Stimulated activated effector memory CD8-positive, alpha-beta T cell treated with anti-CD3 and anti-CD28 coated beads, Interleukin-12 subunit alpha, Interleukin-12 subunit beta, amount 100 ng/mL, for 72 hours (primary cell): Measurements from ENCODE around the gene AMZ1.
A peak's percentile ranks its signal among the peaks of the same experiment; 100 is the strongest.

Experiments used
- ATAC-seq: fragments of 150-1000 bp; cut with Tn5 transposase; 2 replicates; pipeline ENCODE4 v1.10.0; 2021
- DNase-seq, 2 donors: peaks; one replicate each; pipeline ENCODE4 v3.0.0; 2021 to 2022; ENCODE audit warnings: low spot score in 2 of 2
- H3K27ac Mint-ChIP-seq: one replicate; pipeline ENCODE4 v1.8.0; 2022; ENCODE audit warnings: mild to moderate bottlenecking, mixed read lengths
- H3K36me3 Mint-ChIP-seq: one replicate; pipeline ENCODE4 v1.8.0; 2022; ENCODE audit warnings: mild to moderate bottlenecking, mixed read lengths
- H3K4me1 Mint-ChIP-seq: one replicate; pipeline ENCODE4 v1.8.0; 2022; ENCODE audit warnings: mixed read lengths
- H3K4me3 Mint-ChIP-seq: one replicate; pipeline ENCODE4 v1.8.0; 2022; ENCODE audit warnings: mild to moderate bottlenecking, mixed read lengths
- H3K9me3 Mint-ChIP-seq: one replicate; pipeline ENCODE4 v1.8.0; 2022; ENCODE audit warnings: mixed read lengths

AMZ1 gene, protein sequence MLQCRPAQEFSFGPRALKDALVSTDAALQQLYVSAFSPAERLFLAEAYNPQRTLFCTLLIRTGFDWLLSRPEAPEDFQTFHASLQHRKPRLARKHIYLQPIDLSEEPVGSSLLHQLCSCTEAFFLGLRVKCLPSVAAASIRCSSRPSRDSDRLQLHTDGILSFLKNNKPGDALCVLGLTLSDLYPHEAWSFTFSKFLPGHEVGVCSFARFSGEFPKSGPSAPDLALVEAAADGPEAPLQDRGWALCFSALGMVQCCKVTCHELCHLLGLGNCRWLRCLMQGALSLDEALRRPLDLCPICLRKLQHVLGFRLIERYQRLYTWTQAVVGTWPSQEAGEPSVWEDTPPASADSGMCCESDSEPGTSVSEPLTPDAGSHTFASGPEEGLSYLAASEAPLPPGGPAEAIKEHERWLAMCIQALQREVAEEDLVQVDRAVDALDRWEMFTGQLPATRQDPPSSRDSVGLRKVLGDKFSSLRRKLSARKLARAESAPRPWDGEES

DNA sequence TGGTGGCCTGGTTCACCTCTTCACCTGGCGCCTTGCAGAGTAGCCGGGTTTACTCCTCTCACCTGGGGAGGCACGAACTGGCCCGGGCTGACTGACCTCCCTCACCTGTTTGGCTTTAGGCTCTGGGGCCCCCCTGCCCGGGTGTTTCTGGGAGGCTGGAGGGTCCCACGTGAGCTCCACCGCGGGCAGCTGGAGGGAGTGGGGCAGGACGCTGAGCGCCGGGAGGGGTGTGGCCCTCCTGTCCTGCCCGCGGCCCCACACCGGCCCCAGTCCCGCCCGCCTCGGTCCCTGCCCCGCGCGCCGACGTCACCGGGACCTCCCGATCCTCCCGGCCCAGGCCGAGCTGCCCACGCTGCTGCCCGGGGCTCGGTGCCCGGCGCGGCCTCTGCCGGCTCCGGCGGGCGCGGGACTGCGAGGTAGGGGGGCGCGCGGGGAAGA, at the start of gene AMZ1:
Gene AMZ1 (plus strand): TSS at position 322 of the 438 bp plus-strand sequence. CDS start 12,250 bp downstream, outside the sequence.
- Mint-ChIP-seq H3K27ac (no peak within 1 kb of the TSS), H3K4me3 (peak within 1 kb of the TSS; percentile 34)

DNA sequence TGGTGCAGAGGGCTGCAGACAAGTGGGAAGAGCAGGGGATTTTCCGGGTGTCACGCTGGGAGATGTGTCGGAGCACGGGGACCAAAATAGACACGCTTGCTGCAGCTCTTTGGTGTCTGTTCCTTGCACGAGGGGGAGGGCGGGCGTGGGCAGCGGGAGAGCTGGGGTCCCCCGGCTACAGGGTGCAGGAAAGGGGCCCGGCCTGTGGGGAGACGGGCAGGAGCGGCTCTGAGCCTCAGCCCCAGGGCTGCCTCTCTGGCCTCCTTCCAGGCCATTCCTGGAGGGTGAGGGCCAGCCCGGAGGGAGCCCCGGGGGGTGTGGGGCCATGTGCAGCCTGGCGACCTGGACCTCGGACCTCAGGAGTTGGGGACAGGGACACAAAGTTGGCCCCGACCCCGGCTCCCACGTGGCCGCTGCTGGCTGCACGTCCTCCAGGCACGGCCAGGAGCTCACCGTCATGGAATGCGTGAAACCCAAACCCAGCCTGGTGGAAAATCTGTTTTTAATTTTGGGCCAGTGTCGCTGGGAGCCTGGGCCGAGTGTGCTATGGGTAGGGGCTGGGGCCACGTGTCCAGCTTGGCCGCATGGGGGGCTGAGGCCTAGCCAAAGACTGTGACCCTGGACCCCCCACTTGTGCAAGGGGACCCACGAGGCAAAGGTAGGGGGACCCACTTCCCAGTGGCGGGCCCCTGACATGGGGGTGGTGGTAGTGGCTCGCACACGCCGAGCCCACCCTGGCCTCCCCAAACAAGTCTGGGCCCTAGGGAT, 49.6 kb upstream of the AMZ1 start:
- Mint-ChIP-seq H3K27ac (no peak overlapping the region), H3K4me3 (no peak overlapping the region)
- DNase-seq: no peak

More for the DNA sequence above, at the start of gene AMZ1:
- Mint-ChIP-seq H3K4me1 (peaks cover 26% of the 10 kb centered on the region), H3K9me3 (no peaks in the 10 kb centered on the region), H3K36me3 (peaks cover 8% of the 10 kb centered on the region)
- peak; percentile 27 for ATAC-seq
- DNase-seq: no peak

DNA sequence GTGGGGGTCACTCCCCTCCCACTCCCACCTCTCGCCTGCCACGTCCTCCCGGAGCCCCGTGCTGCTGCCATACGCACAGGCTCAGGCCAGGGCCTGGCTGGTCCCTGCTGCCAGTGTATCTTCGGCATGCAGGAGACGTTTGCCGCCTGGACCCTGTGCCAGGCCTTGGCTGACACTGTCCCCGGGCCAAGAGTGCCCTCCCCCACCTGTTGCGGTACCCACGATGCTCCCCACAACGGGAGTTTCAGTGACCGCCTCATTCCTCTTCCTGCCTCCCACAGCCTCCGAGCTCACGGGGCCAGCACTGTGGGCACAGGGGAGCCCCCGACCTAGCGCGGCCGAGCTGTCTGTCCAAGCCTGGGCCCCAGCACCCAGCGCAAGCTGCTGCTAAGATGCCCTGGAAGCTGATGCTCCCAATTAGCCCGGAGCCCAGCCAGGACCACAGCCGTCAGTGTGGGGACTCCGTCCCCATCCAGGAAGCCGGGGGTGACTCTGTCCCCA, 48.8 kb upstream of the AMZ1 start:
- peaks cover 15% of the 10 kb centered on the region for H3K4me1 Mint-ChIP-seq
- no peak overlapping the region for H3K4me3 Mint-ChIP-seq
- no peak for DNase-seq
- H3K9me3 Mint-ChIP-seq: no peaks in the 10 kb centered on the region
- H3K36me3 Mint-ChIP-seq: no peaks in the 10 kb centered on the region
- no peak for ATAC-seq
- H3K27ac Mint-ChIP-seq: no peak overlapping the region

More for the DNA sequence above, 49.6 kb upstream of the AMZ1 start:
- ATAC-seq: no peak
- H3K9me3 Mint-ChIP-seq: no peaks in the 10 kb centered on the region
- peaks cover 14% of the 10 kb centered on the region for H3K4me1 Mint-ChIP-seq
- no peaks in the 10 kb centered on the region for H3K36me3 Mint-ChIP-seq

DNA sequence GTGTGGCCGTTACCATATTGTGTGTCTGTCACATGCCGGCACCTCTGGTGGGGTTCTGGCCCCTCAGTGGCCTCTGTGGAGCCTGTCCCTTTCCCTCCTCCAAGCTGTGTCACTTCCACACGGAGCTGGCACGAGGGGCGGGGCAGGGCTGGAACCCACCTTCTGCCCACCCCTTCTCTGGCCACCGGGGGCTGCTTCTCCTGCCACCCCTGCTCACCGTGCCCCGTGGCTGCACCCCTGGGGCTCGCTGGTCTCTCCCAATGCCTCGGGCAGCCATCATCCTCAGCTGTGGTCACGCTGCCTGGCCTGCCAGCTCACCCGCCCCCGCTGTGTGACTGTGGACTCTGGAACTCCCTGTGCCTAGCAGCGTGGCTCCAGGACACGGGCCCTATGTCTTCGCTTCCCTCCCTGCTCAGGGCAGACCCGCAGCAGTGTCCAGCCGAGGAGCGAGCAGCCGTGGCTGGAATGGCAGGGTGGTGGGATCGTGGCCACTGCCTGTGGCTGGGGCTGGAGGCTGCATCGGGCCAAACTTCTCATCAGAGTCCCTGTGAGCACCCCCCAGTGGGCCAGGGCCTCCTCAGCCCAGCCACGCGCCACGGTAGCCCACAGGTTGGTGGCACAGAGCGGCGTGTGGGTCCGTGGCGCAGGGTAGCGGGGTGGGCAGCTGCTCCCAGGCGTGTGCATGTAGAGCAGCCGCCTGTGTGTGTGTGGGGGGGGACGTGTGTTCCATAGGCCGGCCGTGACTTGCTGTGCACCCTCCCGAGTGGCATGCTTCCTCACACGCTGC, 48.1 kb upstream of the AMZ1 start:
- no peak for ATAC-seq
- H3K36me3 Mint-ChIP-seq: no peaks in the 10 kb centered on the region
- no peak overlapping the region for H3K4me3 Mint-ChIP-seq
- peaks cover 21% of the 10 kb centered on the region for H3K4me1 Mint-ChIP-seq
- H3K27ac Mint-ChIP-seq: no peak overlapping the region
- DNase-seq: no peak
- no peaks in the 10 kb centered on the region for H3K9me3 Mint-ChIP-seq

DNA sequence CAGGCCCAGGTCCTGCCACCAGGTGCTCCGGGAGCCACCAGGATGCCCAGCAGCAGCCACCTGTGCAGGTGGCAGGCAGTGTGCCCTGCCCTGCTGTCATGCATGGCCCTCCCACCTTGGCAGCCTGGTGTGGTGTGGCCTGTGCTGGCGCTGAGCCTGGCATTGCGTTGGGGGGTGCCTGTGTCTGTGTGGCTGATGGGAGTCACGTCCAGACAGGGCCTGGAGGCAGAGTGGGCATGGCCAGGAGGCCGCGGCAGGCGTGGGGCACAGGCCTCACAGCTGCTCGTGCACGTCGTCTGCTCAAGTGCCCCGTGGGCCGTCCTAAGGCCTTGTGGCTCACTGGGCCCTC, 47.5 kb upstream of the AMZ1 start:
- no peak overlapping the region for H3K4me3 Mint-ChIP-seq
- DNase-seq (no peak), ATAC-seq (no peak)
- no peak overlapping the region for H3K27ac Mint-ChIP-seq
- H3K4me1 Mint-ChIP-seq: peaks cover 21% of the 10 kb centered on the region
- no peaks in the 10 kb centered on the region for H3K9me3 Mint-ChIP-seq
- no peaks in the 10 kb centered on the region for H3K36me3 Mint-ChIP-seq

DNA sequence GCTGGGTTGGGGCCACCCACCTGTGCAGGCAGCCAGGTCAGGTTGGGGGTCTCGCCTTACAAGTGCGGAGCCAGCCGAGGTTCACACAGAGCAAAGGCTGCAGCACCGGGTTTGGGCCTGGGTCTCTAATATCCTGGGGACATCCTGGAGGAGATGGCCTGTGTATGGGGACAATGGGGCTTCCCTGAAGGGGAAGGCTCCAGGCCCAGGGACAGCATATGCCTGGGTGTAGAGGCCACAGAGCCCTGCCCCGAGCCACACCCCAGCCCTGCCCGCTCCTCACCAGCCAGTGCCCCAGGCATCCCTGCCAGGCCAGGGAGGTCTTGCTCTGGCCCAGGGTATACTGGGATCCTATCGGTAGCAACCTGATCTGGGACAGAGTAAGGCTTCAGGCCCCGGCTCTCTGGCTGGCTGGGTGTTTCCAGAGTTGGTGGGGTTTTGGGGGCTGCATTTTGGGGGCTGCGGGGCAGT, 47.1 kb upstream of the AMZ1 start:
- no peak overlapping the region for H3K27ac Mint-ChIP-seq
- H3K36me3 Mint-ChIP-seq: no peaks in the 10 kb centered on the region
- ATAC-seq (no peak), DNase-seq (no peak)
- H3K4me3 Mint-ChIP-seq: no peak overlapping the region
- H3K9me3 Mint-ChIP-seq: no peaks in the 10 kb centered on the region
- peaks cover 24% of the 10 kb centered on the region for H3K4me1 Mint-ChIP-seq

DNA sequence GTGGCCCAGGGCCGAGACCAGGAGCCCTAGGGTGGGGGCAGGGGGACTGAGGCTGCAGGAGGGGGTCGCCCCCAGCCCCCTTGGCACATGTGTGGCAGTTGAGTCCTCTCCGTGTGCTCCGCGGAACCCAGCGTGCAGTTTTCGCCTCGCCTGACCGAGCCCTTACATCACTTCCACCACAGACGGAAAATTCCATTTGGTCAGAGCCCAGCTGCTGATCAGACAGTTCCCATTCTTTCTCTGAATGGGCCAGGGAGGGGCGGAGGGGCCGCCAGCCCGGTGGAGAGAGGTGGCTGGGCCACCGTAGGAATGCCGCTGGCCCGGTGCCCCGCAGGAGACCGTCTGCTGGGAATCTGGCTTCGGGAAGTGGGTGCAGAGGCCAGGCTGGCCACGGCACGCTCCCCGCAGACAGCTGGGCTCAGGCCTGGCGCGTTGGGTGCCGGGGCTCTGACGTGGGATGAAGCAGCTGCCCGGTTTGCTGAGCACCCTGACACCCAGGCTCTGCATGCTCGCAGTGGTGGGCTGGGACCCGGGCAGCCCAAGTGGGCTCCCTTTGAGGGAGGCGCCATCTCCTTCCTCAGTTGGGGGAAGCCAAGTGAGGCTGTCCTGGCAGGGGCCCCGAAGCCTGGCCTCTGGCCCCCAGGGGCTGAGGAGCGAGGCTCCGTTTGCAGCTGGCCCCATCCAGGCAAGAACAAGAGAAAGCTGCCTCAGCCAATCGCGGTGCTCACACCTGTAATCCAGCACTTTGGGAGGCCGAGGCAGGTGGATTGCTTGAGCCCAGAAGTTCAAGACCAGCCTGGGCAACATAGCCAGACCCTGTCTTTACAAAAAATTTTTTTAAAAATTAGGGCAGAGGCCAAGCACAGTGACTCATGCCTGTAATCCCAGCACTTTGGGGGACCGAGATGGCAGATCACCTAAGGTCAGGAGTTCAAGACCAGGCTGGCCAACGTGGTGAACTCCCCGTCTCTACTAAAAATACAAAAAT, 46.3 kb upstream of the AMZ1 start:
- H3K4me1 Mint-ChIP-seq: peaks cover 24% of the 10 kb centered on the region
- DNase-seq (no peak), ATAC-seq (no peak)
- H3K27ac Mint-ChIP-seq: no peak overlapping the region
- H3K4me3 Mint-ChIP-seq: no peak overlapping the region
- no peaks in the 10 kb centered on the region for H3K9me3 Mint-ChIP-seq
- H3K36me3 Mint-ChIP-seq: no peaks in the 10 kb centered on the region

DNA sequence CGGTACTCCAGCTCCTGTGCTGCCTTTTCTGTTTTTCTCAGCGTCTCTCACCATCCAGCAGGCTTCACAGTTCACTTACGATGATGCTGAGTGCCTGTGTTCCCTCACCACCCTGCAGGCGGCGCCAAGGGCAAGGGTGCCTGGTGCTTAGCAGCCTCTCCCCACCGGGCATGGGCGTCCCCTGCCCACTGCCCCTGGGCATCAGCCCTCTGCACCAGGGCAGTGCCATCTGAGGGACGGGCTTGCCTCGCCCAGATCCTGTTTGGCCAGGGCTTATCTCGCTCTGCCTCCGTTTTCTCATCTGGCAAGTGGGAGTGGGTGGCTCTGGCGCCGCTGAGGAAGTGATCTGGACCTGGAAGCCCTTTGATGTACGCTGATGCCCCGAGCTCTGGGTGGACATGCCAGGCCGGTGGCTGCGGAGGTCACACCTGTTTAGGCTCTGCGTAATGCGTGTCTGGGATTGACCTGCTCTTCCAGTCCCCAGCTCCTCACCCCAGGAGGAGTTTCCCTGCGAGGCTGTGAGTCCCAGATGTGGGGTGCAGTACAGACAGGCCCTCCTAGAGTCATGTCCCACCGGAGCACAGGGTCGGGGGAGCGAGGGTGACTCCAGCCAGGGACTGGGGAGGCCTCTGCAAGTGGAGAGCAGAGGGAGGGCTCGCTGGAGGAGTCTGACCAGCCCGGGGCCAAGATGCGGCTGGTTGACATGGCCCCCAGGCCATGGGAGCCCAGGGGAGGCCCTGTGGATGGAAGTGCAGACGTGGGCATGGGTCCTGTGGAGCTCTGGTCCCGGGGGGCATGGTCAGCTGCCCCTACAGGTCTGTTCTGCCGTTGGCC, 44.4 kb upstream of the AMZ1 start:
- H3K36me3 Mint-ChIP-seq: no peaks in the 10 kb centered on the region
- H3K27ac Mint-ChIP-seq: no peak overlapping the region
- ATAC-seq: no peak
- no peak overlapping the region for H3K4me3 Mint-ChIP-seq
- peaks cover 24% of the 10 kb centered on the region for H3K4me1 Mint-ChIP-seq
- no peak for DNase-seq
- H3K9me3 Mint-ChIP-seq: no peaks in the 10 kb centered on the region

DNA sequence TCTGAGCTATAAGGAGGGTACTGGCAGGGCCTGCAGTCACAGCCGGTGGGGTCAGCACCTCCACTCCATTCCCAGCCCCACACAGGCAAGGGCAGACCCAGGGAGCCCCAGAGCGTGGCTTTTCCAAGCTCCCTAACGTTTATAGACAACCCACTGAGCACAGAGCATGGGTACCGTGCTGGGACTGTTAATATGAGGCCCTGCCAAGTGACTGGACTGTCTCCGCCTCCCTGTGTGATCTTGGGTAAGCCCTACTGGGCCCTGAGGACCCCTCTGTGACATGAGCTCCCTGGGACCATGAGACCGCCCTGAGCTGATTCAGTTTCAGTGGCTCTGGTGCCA, 43.8 kb upstream of the AMZ1 start:
- DNase-seq (no peak), ATAC-seq (no peak)
- no peaks in the 10 kb centered on the region for H3K36me3 Mint-ChIP-seq
- H3K4me3 Mint-ChIP-seq: peak overlapping the region; percentile 82
- no peaks in the 10 kb centered on the region for H3K9me3 Mint-ChIP-seq
- H3K27ac Mint-ChIP-seq: peak overlapping the region; percentile 97
- peaks cover 24% of the 10 kb centered on the region for H3K4me1 Mint-ChIP-seq

DNA sequence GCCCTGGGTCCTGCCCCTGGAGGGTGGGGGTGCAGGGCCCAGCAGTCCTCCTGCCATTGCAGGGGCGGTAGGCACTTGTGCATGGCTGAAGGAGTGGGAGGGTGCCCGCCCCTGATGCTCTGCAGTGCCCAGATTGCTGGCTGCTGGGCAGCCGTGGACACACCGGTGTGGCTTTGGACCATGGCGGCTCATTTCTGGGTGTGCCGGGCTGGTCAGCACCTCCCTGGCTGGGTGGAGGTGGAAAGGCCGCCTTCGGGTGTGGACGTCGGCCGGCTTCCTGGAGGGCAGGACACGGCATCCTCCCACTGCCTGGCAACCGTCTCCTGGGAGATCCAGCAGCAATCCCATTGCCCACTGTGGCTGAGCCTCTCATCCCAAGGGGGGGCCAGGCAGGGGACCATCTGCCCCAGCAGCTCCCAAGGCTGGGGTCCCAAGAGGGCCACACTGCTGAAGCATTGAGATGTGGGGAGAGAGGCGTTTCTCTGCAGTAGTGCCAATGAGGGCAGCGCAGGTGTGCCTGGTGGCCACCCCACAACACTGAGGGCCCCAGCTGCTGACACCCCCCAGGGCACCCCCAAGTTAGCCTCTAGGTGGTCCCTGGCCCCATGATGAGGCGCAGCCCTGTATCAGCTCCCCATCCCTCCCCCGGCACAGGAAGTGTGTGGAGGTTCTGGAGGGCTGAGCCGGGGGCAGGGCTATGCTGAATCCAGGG, 43.3 kb upstream of the AMZ1 start:
- H3K36me3 Mint-ChIP-seq: no peaks in the 10 kb centered on the region
- peaks cover 24% of the 10 kb centered on the region for H3K4me1 Mint-ChIP-seq
- DNase-seq (no peak), ATAC-seq (peak; percentile 65)
- no peaks in the 10 kb centered on the region for H3K9me3 Mint-ChIP-seq
- H3K27ac Mint-ChIP-seq: peak overlapping the region; percentile 97
- peak overlapping the region; percentile 82 for H3K4me3 Mint-ChIP-seq

DNA sequence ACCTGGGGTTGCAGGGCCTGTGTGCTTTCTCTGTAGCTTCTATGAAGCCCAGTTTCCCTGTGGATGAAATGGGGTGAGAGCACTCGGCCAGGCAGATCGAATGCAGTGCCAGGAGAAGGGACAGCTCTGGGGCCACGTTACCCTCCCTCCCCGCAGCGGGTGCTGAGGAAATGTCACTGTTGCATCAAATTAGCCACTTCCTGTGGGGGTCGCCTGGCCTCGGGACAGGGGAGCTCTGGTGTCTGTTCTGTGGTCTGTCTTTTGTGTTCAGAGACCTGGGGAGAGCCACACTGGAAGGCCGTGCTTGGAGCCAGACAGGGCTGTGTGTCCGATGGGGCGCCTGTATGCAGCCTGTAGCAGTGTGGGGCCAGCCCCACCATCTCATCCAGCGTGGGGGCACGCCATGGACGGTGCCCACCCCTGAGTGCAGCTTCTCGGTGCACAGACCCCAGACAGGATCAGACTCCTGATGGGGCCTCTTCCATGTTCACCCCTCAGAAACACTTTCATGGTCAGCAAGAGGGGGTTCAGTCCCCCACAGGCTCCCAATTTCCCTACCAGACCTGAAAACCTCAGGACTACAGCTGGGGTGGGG, 42.6 kb upstream of the AMZ1 start:
- H3K4me1 Mint-ChIP-seq: peaks cover 24% of the 10 kb centered on the region
- no peaks in the 10 kb centered on the region for H3K9me3 Mint-ChIP-seq
- peak; percentile 72 for ATAC-seq
- DNase-seq: peak in 1 of 2 donors; percentile 74
- H3K36me3 Mint-ChIP-seq: no peaks in the 10 kb centered on the region
- H3K27ac Mint-ChIP-seq: peak overlapping the region; percentile 97
- H3K4me3 Mint-ChIP-seq: peak overlapping the region; percentile 82

DNA sequence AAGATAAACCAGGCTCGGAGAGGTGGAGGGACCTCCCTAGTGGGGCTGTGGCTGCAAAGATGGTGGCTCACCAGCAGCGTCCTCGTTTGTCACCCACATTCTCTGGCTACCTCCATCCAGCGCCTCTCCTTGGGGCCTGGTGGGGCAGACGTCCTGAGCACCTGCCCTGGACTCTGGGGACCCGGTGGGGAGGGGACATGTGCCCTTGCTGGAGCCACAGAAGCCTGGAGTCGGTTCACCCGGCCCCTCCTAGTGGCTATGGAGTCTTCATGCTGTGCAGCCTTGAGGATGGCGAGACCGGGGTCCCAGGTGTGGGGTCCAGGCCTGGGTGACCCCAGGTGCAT, 41.7 kb upstream of the AMZ1 start:
- DNase-seq (no peak), ATAC-seq (no peak)
- Mint-ChIP-seq H3K27ac (no peak overlapping the region), H3K9me3 (no peaks in the 10 kb centered on the region), H3K36me3 (no peaks in the 10 kb centered on the region), H3K4me3 (no peak overlapping the region), H3K4me1 (peaks cover 24% of the 10 kb centered on the region)
